Ectodermal cell (in vitro differentiated cells): ENCODE results near the gene OXA1L. TPM values are rescaled to one million over a fixed set of nuclear protein-coding genes. Genes with fewer than 3 reads are reported as not detected.
A peak's percentile ranks its signal among the peaks of the same experiment; 100 is the strongest.
"Not testable (repeated sequence)": the region's sequence is repeated elsewhere in the genome, so short reads cannot be mapped to it uniquely, and the experiment has no call there.

Experiments
- H3K27ac ChIP-seq: 2 replicates; pipeline ENCODE4 v1.7.0; 2013; ENCODE audit warnings: mild to moderate bottlenecking, low read depth, low read length; ENCODE audit not compliant: insufficient read depth, poor library complexity, severe bottlenecking
- H3K27me3 ChIP-seq: 2 replicates; pipeline ENCODE4 v1.7.0; 2013; ENCODE audit warnings: mild to moderate bottlenecking, low read length; ENCODE audit not compliant: insufficient read depth, control insufficient read depth, poor library complexity, severe bottlenecking
- H3K36me3 ChIP-seq: one replicate; pipeline ENCODE4 v1.7.0; 2013; ENCODE audit warnings: low read length; ENCODE audit not compliant: control insufficient read depth, insufficient read depth
- H3K4me1 ChIP-seq: one replicate; pipeline ENCODE4 v1.7.0; 2013; ENCODE audit warnings: low read length; ENCODE audit not compliant: control insufficient read depth, insufficient read depth
- H3K4me3 ChIP-seq: 2 replicates; pipeline ENCODE4 v1.7.0; 2013; ENCODE audit warnings: low read depth, low read length, control low read depth; ENCODE audit not compliant: insufficient read depth
- H3K9me3 ChIP-seq: 2 replicates; pipeline ENCODE4 v1.7.0; 2013; ENCODE audit warnings: mild to moderate bottlenecking, low read length, moderate library complexity; ENCODE audit not compliant: control insufficient read depth
- WGBS, 2 experiments: methylation state at CpG; one replicate each; pipeline ENCODE4 v1.1.7; 2013; ENCODE audit warnings: missing lambda C conversion rate in 2 of 2; 5-methylcytosine and 5-hydroxymethylcytosine counted together
- polyA plus RNA-seq, 4 experiments: library from polyadenylated mRNA; stranded (reverse); fragments of 50-300 nt; gene quantifications; one replicate each; pipeline ENCODE4 v1.2.3, GENCODE V29; 2013

Gene OXA1L
- polyA plus RNA-seq (2013, experiment 1 of 4): 135 TPM
- polyA plus RNA-seq (2013, experiment 2 of 4): 142 TPM
- polyA plus RNA-seq (2013, experiment 3 of 4): 124 TPM
- 136 TPM for polyA plus RNA-seq (2013, experiment 4 of 4)

- WGBS, 2 experiments: 0% methylated on average over 56 of the region's 56 CpGs
- H3K4me3 ChIP-seq: peak within 1 kb of the TSS; percentile 79
- peaks cover 12% of the 10 kb centered on the region for H3K4me1 ChIP-seq
- no peaks in the 10 kb centered on the region for H3K9me3 ChIP-seq
- H3K36me3 ChIP-seq: peaks cover 30% of the 10 kb centered on the region
- no peaks in the 10 kb centered on the region for H3K27me3 ChIP-seq
- H3K27ac ChIP-seq: peak within 1 kb of the TSS; percentile 65
Observed at GRCh38 chr14:22766457-22767322, at the start of gene OXA1L. Gene OXA1L (plus strand): TSS chr14:22766688. CDS start chr14:22766702, 14 bp downstream.

DNA sequence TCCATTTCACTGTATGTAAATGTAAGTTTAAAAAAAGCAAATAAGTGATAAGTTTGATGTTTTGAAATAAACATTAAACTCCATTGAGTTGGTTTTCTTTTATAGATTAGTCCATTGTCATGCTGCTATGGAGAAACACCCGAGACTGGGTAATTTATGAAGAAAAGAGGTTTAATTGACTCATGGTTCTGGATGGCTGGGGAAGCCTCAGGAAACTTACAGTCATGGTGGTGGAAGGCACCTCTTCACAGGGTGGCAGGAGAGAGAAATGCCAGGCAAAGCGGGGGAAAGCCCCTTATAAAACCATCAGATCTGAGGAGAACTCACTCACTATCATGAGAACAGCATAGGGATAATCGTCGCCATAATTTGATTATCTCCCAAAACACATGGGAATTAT, 48.4 kb upstream of the OXA1L start:
- Histone ChIP-seq H3K9me3 (no peaks in the 10 kb centered on the region), H3K27ac (no peak overlapping the region), H3K4me1 (no peaks in the 10 kb centered on the region), H3K36me3 (no peaks in the 10 kb centered on the region), H3K27me3 (no peaks in the 10 kb centered on the region), H3K4me3 (no peak overlapping the region)
- 85 to 86% methylated on average over 4 of the region's 4 CpGs for WGBS, 2 experiments

DNA sequence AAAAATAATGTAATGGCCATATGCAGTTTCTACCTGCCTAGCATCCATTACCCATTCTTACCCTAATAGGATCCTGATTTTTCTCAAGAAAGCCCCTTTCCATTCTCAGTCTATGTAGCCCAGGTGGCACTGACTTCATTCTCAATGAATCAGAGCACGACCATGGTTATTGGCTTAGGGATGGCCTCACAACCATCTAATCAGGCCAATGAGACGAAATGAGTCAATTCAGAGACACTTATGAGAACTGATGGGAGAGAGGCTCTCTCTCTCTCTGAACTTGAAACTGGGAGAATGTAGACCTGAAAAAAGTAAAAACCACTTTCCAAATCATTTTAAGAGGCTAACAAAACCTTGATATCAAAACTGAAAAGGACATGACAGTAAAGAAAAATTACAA, 45.3 kb upstream of the OXA1L start:
- no peaks in the 10 kb centered on the region for H3K9me3 ChIP-seq
- H3K4me3 ChIP-seq: no peak overlapping the region
- WGBS, 2 experiments: 78 to 80% methylated on average over 2 of the region's 2 CpGs
- peaks cover 6% of the 10 kb centered on the region for H3K4me1 ChIP-seq
- no peaks in the 10 kb centered on the region for H3K36me3 ChIP-seq
- no peak overlapping the region for H3K27ac ChIP-seq
- no peaks in the 10 kb centered on the region for H3K27me3 ChIP-seq

GRCh38 chr14:22723815-22724214, 42.7 kb upstream of the OXA1L start:
- Histone ChIP-seq H3K27ac (no peak overlapping the region), H3K36me3 (no peaks in the 10 kb centered on the region), H3K9me3 (no peaks in the 10 kb centered on the region), H3K27me3 (no peaks in the 10 kb centered on the region), H3K4me3 (no peak overlapping the region), H3K4me1 (peaks cover 6% of the 10 kb centered on the region)
- 87 to 91% methylated on average over 1 of the region's 1 CpG for WGBS, 2 experiments

DNA sequence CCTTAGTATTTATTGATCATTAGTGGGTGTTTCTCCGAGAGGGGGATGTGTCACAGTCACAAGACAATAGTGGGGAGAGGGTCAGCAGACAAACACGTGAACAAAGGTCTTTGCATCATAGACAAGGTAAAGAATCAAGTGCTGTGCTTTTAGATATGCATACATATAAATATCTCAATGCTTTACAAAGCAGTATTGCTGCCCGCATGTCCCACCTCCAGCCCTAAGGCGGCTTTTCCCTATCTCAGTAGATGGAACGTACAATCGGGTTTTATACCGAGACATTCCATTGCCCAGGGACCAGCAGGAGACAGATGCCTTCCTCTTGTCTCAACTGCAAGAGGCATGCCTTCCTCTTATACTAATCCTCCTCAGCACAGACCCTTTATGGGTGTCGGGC, 41.6 kb upstream of the OXA1L start:
- 86% methylated on average over 7 to 8 of the region's 8 CpGs for WGBS, 2 experiments
- H3K4me3 ChIP-seq: not testable (repeated sequence)

DNA sequence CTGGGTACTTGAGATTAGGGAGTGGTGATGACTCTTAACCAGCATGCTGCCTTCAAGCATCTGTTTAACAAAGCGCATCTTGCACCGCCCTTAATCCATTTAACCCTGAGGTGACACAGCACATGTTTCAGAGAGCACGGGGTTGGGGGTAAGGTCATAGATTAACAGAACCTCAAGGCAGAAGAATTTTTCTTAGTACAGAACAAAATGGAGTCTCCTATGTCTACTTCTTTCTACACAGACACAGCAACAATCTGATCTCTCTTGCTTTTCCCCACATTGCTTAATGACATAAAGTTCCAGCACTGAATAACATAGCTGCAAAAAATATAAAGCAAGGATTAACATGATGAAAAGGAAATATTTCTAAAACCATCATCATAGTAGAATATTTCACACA, 41.1 kb upstream of the OXA1L start:
- H3K9me3 ChIP-seq, H3K4me3 ChIP-seq, H3K27ac ChIP-seq, H3K27me3 ChIP-seq, H3K36me3 ChIP-seq, H3K4me1 ChIP-seq: not testable (repeated sequence)
- 20 to 59% methylated on average over 1 to 3 of the region's 3 CpGs for whole genome bisulfite sequencing, 2 experiments

More for the DNA sequence above, 41.6 kb upstream of the OXA1L start:
- not testable (repeated sequence) for H3K27ac ChIP-seq, H3K36me3 ChIP-seq, H3K27me3 ChIP-seq, H3K9me3 ChIP-seq, H3K4me1 ChIP-seq

DNA sequence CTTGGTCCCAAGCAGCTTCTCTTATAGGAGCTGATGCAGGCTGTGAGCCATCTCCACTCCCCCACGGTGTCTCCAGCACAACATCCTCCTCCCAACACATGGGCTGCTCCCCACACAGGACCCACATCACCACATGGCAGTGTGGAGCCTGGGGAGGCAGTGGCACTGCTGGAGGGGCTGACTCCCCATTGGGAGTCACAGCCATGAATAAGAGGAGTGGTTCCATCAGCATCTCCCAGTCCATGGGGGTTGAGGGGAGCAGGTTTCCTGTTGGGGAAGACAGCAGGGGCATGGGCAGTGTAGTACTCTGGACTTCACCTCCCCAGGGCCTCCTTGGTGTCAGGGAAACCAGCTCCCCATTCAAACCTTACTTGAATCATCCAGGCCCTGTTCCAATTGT, 40.5 kb upstream of the OXA1L start:
- H3K27me3 ChIP-seq: no peaks in the 10 kb centered on the region
- no peak overlapping the region for H3K27ac ChIP-seq
- no peaks in the 10 kb centered on the region for H3K36me3 ChIP-seq
- no peak overlapping the region for H3K4me3 ChIP-seq
- WGBS, 2 experiments: 78 to 85% methylated on average over 1 of the region's 1 CpG
- peaks cover 6% of the 10 kb centered on the region for H3K4me1 ChIP-seq
- H3K9me3 ChIP-seq: no peaks in the 10 kb centered on the region

- 93 to 94% methylated on average over 5 of the region's 5 CpGs for WGBS, 2 experiments
- H3K4me1 ChIP-seq, H3K4me3 ChIP-seq, H3K36me3 ChIP-seq, H3K9me3 ChIP-seq, H3K27me3 ChIP-seq, H3K27ac ChIP-seq: not testable (repeated sequence)
Observed at GRCh38 chr14:22732062-22732461, 34.4 kb upstream of the OXA1L start.

GRCh38 chr14:22733829-22734228, 32.7 kb upstream of the OXA1L start:
- 85 to 96% methylated on average over 2 of the region's 2 CpGs for WGBS, 2 experiments
- Histone ChIP-seq H3K27me3 (no peaks in the 10 kb centered on the region), H3K36me3 (no peaks in the 10 kb centered on the region)

DNA sequence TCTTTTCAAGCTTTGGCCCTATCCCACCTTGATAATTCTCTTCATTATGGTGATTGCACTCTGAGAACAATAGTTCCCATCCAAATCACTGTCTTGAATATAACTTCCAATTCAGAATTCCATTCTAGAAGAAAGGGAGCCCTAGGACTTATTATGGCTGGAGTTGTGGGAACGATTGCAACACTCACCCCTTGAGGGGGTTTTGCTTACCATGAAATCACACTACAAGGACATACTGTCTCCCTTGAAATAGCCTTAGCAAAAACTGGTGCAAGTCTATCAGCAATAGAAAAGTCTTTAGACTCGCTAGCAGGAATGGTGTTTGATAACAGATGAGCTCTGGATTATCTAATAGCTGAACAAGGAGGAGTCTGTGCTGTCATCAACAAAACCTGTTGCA, 31.4 kb upstream of the OXA1L start:
- no peaks in the 10 kb centered on the region for H3K27me3 ChIP-seq
- 88% methylated on average over 2 of the region's 2 CpGs for WGBS, 2 experiments
- no peaks in the 10 kb centered on the region for H3K9me3 ChIP-seq
- no peak overlapping the region for H3K27ac ChIP-seq
- H3K36me3 ChIP-seq: no peaks in the 10 kb centered on the region
- no peak overlapping the region for H3K4me3 ChIP-seq
- H3K4me1 ChIP-seq: no peaks in the 10 kb centered on the region

More at GRCh38 chr14:22733829-22734228, 32.7 kb upstream of the OXA1L start:
- no peaks in the 10 kb centered on the region for H3K9me3 ChIP-seq
- H3K27ac ChIP-seq: no peak overlapping the region
- H3K4me1 ChIP-seq: no peaks in the 10 kb centered on the region
- no peak overlapping the region for H3K4me3 ChIP-seq
